Measurements from ENCODE around the gene CLIC5. TPM values are rescaled to one million over a fixed set of nuclear protein-coding genes. Genes with fewer than 3 reads are reported as not detected.

Gene CLIC5
- total RNA-seq, 1 donor from 2014 or later, result 134 TPM

GRCh38 chr6:46044881-46045617 lies 29.4 kb upstream of the CLIC5 start:
- Histone ChIP-seq H3K9me3 (no peaks in the 10 kb centered on the region), H3K27me3 (ENCODE audit: low read depth) (no peaks in the 10 kb centered on the region), H3K36me3 (no peaks in the 10 kb centered on the region), H3K27ac (peak overlapping the region; percentile 42), H3K4me1 (peaks cover 18% of the 10 kb centered on the region), H3K4me3 (no peak overlapping the region)
- no peak for TF ChIP-seq CTCF (IDR thresholded peaks at IDR 0.05)
- DNase-seq (no peak), ATAC-seq (peak; percentile 79 to 84)
- intact Hi-C loops (cut with DNase I), result no loop called here

- TF ChIP-seq CTCF (IDR thresholded peaks at IDR 0.05), result peak; percentile 59
- Histone ChIP-seq H3K27ac (no peak overlapping the region), H3K36me3 (no peaks in the 10 kb centered on the region), H3K4me3 (no peak overlapping the region), H3K27me3 (ENCODE audit: low read depth) (no peaks in the 10 kb centered on the region), H3K9me3 (no peaks in the 10 kb centered on the region), H3K4me1 (peaks cover 18% of the 10 kb centered on the region)
- no peak for DNase-seq
- ATAC-seq, result peak; percentile 90 to 91
- intact Hi-C loops (cut with DNase I), result no loop called here
Observed at GRCh38 chr6:46042355-46042999, 26.8 kb upstream of the CLIC5 start.

- Histone ChIP-seq H3K4me1 (peaks cover 17% of the 10 kb centered on the region), H3K27me3 (ENCODE audit: low read depth) (no peaks in the 10 kb centered on the region), H3K4me3 (no peak overlapping the region), H3K27ac (no peak overlapping the region), H3K9me3 (no peaks in the 10 kb centered on the region), H3K36me3 (no peaks in the 10 kb centered on the region)
- DNase-seq, result no peak
- TF ChIP-seq CTCF (IDR thresholded peaks at IDR 0.05), result no peak
- intact Hi-C loops (cut with DNase I), result no loop called here
- ATAC-seq, result no peak
Observed at GRCh38 chr6:46040288-46040687, 24.6 kb upstream of the CLIC5 start.

- H3K9me3 ChIP-seq, result no peaks in the 10 kb centered on the region
- ATAC-seq (no peak), DNase-seq (no peak)
- H3K27ac ChIP-seq, result no peak overlapping the region
- intact Hi-C loops (cut with DNase I), result no loop called here
- no peaks in the 10 kb centered on the region for H3K36me3 ChIP-seq
- no peaks in the 10 kb centered on the region for H3K27me3 ChIP-seq (ENCODE audit: low read depth)
- no peak overlapping the region for H3K4me3 ChIP-seq
- peaks cover 11% of the 10 kb centered on the region for H3K4me1 ChIP-seq
- no peak for TF ChIP-seq CTCF (IDR thresholded peaks at IDR 0.05)
Observed at GRCh38 chr6:46039646-46040045, 24.0 kb upstream of the CLIC5 start.

GRCh38 chr6:46036911-46037310 lies 21.3 kb upstream of the CLIC5 start:
- Histone ChIP-seq H3K27me3 (ENCODE audit: low read depth) (no peaks in the 10 kb centered on the region), H3K36me3 (no peaks in the 10 kb centered on the region), H3K9me3 (no peaks in the 10 kb centered on the region), H3K4me3 (no peak overlapping the region), H3K4me1 (no peaks in the 10 kb centered on the region), H3K27ac (no peak overlapping the region)
- no peak for TF ChIP-seq CTCF (IDR thresholded peaks at IDR 0.05)
- intact Hi-C loops (cut with DNase I), result no loop called here
- no peak for DNase-seq
- no peak for ATAC-seq
